GM18907 (cell line): ENCODE measurements around the gene FAM83G.

Source experiments
- ATAC-seq: cut with Tn5 transposase; IDR thresholded peaks from one replicate; pipeline ENCODE4 v1.9.1; 2021; ENCODE audit warnings: mild to moderate bottlenecking, moderate library complexity; ENCODE audit not compliant: unreplicated experiment

FAM83G gene

GRCh38 chr17:18974407-18975149 is 30.0 kb downstream of the FAM83G start:
- no peak for ATAC-seq

- no peak for ATAC-seq
These were observed 32.8 kb downstream of the FAM83G start for GRCh38 chr17:18971801-18972200.

- ATAC-seq, result no peak
These were observed 33.7 kb downstream of the FAM83G start for GRCh38 chr17:18970582-18971480.

GRCh38 chr17:18968945-18969887 is 35.3 kb downstream of the FAM83G start:
- no peak for ATAC-seq

GRCh38 chr17:18968345-18968744 is 36.2 kb downstream of the FAM83G start:
- ATAC-seq, result no peak

GRCh38 chr17:18967916-18968315 is 36.6 kb downstream of the FAM83G start:
- no peak for ATAC-seq

GRCh38 chr17:18966831-18967624 is 37.5 kb downstream of the FAM83G start:
- no peak for ATAC-seq

GRCh38 chr17:18965530-18966236 is 38.9 kb downstream of the FAM83G start:
- ATAC-seq, result no peak

- no peak for ATAC-seq
These were observed 40.0 kb downstream of the FAM83G start for GRCh38 chr17:18964550-18964949.

GRCh38 chr17:18964018-18964351 is 40.6 kb downstream of the FAM83G start:
- ATAC-seq, result no peak

GRCh38 chr17:18963126-18964017 is 41.2 kb downstream of the FAM83G start:
- no peak for ATAC-seq

- no peak for ATAC-seq
These were observed 42.1 kb downstream of the FAM83G start for GRCh38 chr17:18962494-18962815.

- no peak for ATAC-seq
These were observed 42.7 kb downstream of the FAM83G start for GRCh38 chr17:18961634-18962493.

GRCh38 chr17:18960803-18961511 is 43.6 kb downstream of the FAM83G start:
- ATAC-seq, result peak; percentile 78

GRCh38 chr17:18960241-18960665 is 44.3 kb downstream of the FAM83G start:
- ATAC-seq, result no peak

- no peak for ATAC-seq
These were observed 44.7 kb downstream of the FAM83G start for GRCh38 chr17:18959845-18960240.
